Left renal pelvis (tissue), 4 donors: ENCODE results near the gene CSTB. TPM values are rescaled to one million over a fixed set of nuclear protein-coding genes. Genes with fewer than 3 reads are reported as not detected.
A peak's percentile ranks its signal among the peaks of the same experiment; 100 is the strongest.
"Not testable (repeated sequence)": the region's sequence is repeated elsewhere in the genome, so short reads cannot be mapped to it uniquely, and the experiment has no call there.

ENCODE experiments used
- DNase-seq, 4 donors: peaks; one replicate each; pipeline ENCODE4 v3.0.0-alpha.2; 2013; ENCODE audit warnings: low read depth in 4 of 4, low spot score in 3 of 4
- polyA plus RNA-seq, 4 donors: library from polyadenylated mRNA; unstranded; fragments of 120-200 nt; gene quantifications; one replicate each; pipeline ENCODE4 v1.2.1, GENCODE V29; 2013; ENCODE audit not compliant: insufficient read length in 4 of 4

Gene CSTB, protein sequence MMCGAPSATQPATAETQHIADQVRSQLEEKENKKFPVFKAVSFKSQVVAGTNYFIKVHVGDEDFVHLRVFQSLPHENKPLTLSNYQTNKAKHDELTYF
- polyA plus RNA-seq, result 10 to 100 TPM; 37.0 to 67.1 (median 44.8) TPM

DNA sequence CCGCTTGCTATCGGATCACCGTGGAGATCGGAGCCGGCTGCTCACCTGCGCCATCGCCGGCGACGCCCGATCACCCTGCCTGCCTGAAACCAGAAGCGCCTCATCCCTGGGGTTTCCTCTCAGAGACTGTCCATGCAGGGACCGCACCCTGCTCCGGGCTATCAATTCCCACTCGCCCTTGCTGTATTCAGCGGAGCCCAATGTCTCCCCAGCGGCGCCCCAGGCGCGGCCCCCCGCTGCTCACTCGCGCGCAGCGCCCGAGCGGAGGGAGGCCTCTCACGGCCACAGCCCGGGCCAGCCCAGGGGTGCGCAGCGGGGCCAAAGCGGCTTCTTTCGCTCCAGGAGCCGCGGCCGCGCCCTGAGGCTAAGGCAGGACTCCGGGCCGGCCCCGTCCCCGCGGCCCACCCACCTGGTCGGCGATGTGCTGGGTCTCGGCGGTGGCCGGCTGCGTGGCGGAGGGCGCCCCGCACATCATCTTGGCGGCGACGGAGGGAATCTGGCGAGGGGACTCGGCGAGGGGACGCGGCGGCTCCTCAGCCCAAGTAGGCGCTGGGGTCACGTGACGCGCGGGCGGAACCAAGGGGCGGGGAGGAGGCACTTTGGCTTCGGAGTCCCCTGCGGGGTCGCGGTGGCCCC, at the start of gene CSTB:
TSS of gene CSTB (minus strand) at position 514 of the 636 bp plus-strand sequence. CDS start at position 475, 39 bp downstream.
- peak in 2 of 4 donors; percentile 46 to 49 for DNase-seq

DNA sequence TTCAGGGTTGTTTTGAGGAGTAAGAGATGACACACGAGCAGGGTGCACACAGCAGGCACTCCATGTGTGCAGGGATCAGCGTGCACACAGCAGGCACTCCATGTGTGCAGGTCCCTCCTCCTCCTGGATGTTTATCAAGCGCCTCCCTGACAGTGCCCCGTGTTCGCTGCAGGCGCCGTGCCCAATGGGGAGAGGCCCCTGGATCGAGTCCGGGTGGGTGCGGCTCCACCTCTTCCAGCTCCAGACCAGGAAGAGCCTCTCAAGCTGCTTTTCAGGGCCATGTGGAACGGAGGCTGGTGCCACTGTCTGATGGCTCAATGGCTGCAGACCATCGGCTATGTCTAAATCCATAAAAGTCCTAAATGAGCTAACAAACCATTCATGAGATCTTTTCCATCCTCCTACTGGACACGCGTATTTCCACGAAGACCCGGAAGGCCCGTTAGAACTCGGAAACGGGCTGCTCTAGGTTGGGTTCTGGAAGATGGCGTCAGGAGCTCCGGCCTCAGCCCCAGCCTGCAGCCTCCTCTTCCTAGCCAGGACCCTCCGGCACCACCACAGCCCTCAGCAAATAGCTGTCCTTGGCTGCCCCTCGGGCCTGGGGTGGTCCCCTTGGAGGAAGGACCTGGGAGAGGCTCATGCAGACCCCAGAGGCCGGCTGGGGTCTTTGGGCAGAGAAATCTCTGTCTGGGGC, 49.3 kb upstream of the CSTB start:
- DNase-seq, result no peak

DNA sequence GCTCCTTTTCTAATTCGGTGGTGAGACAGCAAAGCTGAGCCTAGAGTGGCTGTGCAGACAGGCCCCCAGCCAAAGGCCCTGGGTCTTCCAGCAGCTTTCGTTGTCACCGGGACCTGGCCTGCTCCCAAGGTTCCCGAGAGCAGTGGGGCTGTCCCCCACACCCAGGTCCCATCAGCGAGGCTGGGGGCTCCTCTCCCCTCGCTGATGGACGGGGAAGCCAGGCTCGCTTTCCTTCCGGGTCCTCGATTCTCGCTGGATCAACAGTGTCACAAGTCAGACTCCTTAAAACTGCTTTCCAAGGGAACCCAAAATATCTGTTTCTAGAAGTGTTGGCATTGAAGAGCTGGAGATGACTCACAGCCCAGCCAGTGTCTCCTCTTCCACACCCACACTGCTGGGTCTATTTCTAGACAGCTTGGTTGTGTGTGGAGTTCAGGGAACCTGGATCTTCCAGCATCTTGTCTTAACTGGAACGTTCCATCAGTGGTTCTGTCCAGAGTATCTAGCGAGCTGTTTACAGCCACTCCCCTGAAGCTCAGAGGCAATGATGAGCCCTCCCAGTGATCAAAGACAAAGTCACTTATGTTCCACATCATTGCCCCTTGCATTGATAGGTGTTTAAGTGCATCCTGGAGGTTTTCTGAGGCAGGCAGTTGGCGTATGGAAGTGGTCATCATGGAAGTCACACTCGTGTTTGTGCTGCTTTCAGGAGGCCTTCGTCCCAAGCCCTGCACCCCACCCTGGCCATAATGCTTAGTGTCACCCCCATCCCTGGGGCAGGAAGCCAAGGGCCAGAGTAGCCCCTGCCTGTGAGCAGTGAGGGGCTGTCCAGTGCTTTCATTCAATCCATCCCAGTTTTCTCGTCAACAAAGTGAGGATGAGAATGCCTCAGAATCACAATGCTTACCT, 48.5 kb upstream of the CSTB start:
- DNase-seq, result no peak

DNA sequence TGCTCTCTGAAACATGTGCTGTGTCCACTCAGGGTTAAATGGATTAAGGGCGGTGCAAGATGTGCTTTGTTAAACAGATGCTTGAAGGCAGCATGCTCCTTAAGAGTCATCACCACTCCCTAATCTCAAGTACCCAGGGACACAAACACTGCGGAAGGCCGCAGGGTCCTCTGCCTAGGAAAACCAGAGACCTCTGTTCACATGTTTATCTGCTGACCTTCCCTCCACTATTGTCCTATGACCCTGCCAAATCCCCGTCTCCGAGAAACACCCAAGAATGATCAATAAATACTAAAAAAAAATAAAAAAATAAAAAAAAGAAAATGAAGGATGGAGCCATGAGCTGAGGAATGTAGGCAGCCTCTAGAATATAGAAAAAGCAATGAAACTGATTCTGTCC, 46.6 kb upstream of the CSTB start:
- DNase-seq, result not testable (repeated sequence)

DNA sequence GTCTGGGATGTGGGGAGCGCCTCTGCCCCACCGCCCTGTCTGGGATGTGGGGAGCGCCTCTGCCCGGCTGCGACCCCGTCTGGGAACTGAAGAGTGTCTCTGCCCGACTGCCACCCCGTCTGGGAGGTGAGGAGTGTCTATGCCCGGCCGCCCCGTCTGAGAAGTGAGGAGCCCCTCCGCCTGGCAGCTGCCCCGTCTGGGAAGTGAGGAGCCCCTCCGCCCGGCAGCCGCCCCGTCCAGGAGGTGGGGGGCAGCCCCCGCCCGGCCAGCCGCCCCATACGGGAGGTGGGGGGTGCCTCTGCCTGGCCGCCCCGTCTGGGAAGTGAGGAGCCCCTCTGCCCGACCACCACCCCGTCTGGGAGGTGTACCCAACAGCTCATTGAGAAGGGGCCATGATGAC, 46.1 kb upstream of the CSTB start:
- DNase-seq, result not testable (repeated sequence)

DNA sequence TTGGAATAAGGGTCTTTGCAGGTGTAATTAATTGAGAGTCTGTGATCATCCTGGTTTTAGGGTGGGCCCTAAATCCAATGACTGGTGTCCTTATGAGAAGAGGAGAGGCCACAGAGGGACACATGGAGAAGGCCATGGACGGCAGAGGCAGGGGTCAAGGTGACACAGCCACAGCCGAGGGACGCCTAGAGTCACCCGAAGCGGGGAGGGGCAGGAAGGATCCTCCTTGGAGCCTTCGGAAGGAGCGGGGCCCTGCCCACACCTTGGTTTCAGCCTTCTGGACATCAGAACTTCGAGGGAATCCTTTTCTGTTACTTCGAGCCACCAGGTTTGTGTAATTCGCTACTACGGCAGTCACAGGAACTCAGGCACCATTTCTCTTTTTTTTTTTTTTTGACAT, 44.4 kb upstream of the CSTB start:
- DNase-seq, result no peak

DNA sequence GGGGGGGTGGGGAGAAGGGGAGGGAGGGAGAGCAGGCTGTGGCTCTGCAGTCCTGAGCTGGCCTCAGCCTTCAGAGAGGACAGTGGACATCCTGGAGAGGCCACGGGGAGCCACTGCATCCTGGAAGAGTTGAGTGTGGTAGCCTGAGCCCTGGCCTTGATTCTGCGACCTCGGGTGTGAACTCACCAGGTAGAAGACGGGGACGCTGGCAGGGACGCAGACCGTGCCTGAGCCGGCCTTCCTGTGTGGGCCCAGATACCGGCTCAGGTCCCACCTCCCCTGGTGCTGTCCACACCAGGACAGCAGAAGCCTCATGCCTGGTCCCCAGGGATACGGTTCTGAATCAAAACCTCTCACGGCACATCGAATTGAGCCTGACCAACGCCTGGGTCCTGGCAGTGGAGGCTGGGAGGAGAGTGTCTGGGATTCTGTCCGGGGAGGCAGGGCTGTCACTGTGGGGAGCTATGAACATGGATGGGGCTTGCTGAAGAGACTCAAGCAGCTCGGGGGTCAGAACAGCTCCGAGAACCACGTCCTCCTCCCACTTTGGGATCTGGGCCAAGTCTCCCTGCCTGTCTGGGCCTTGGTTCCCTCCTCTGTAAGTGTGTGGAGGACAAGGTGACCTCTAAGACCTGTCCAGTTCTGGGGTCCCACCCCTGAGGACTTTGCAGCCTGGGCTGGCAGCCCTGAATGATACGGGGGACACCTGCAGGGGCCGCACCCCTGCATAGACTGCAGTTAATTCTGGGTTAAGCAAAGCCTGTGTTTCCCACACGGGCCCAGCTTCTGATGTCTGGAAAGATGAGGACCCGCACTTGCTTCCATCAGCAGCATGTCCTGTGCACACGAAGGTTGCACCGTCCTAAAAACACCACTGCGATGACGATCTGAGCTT, 43.6 kb upstream of the CSTB start:
- DNase-seq, result no peak

DNA sequence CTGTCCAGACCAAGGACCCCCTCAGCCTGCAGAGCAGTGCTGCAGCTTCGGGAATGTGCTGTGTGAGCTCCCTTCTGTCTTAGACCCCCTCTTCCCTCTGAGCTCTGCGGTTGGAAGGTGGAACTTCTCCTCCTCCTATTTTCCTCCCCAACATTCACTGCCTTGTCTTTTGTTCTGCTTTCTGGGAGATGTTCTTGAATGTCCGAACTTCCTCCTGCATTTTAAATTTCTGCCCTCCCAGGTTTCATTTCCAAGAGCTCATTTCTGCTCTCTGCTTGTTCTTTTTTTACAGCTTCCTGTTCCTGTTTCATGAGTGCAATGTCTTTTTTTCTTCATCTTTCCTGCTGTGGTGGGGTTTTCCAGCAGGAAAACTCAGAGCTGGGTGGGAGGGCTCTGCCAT, 42.6 kb upstream of the CSTB start:
- DNase-seq, result no peak

DNA sequence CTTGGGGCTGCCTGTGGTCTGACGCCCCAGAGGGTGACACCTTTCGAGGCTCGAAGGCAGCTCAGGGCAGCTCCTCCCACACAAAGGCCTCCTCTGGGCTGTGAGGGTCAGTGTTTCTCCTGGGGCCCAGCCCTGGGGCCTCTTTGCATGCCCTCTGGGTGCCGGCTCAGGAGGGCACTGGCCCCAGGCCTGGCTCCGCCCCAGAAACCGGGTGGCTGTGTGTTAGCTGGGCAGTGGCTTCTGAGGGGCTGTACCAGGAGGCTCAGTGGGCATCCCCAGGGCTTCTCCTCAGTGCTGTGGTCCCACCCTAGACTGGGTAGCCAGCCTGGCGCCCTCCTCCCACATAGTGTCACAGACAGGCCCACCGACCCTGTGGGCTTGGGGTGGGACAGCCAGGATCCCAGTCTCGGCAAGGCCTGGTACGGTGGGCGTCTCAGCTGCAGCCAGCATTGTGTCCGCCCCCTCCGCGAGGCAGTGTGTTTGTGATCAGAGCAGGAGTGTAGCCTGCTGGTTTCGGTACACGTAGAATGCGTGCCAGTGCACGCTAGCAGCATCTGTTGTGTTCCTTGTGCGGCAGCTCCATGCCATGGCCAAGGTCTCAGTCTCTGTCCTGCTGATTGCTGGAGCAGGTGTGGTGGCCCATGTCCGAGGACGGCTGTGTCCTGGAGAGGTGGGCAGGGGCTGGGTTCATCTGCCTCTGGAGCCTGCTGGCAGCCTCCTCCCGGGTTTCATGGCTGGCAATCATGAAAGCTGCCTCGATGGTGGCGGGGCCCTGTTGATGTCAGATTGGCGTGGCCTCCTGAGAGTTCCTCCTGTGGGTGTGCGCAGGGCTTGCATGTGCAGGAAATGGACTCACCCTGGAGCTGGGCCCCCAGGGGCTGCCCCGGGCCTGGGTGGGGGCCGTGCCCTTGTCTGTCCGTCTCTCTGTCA, 41.3 kb upstream of the CSTB start:
- no peak for DNase-seq

DNA sequence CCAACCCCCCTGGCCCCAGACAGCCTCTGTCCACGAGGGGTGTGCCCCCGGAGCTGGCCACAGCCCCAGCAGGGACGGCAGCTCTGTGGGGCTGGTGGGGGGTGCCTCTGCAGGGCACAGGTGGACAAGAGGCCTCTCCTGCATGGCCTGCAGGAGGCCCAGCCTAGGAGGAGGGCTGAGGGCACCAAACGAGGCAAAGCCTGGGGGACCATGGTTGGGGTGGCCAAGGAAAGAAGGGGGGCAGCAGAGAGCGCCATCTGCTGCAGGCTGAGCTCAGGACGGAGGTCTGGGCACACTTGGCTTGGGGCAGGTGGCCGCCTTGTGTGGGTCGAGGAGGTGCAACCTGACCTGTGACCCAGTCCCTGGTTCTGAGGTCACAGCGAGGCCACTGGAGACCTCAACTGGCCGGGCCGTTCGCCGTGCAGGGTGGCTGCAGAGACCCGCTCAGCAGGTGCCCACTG, 40.5 kb upstream of the CSTB start:
- DNase-seq, result no peak

DNA sequence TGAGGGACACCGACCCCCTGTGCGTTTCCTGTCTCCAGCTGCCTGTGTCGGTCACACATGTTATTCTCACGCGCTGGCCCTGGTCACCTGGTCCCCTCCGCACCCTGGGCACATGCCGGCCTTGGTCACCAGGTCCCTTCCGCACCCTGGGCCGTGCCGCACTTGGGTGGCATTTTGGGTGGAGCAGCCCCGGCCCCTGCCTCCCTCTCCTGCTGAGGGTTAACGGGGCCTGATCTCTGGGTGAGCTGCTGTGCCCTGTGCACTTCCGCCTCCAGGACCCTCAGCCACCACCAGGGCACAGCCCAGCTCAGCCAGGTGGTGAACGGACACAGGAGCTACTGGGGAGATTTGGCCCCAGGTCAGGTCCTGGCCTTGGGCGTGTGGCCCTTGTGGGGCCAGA, 39.9 kb upstream of the CSTB start:
- DNase-seq, result no peak

DNA sequence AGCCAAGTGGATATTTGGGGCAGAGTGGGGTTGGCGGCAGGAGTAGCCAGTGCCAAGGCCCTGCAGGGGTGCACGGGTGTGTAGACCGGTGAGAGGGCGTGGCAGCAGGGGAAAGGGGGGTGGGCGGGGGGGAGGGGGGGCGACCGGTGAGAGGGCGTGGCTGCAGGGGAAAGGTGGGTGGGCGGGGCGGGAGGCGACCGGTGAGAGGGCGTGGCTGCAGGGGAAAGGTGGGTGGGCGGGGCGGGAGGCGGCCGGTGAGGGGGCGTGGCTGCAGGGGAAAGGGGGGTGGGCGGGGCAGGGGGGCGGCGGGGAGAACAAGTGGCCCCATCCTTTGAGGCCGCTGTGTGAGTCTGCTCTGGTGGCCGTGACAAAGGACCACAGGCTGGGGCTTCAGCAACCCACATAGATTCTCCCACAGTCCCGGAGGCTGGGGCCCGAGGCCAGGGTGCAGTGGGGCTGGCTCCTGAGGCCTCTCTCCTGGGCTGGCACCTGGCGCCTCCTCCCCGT, 39.1 kb upstream of the CSTB start:
- DNase-seq, result no peak

DNA sequence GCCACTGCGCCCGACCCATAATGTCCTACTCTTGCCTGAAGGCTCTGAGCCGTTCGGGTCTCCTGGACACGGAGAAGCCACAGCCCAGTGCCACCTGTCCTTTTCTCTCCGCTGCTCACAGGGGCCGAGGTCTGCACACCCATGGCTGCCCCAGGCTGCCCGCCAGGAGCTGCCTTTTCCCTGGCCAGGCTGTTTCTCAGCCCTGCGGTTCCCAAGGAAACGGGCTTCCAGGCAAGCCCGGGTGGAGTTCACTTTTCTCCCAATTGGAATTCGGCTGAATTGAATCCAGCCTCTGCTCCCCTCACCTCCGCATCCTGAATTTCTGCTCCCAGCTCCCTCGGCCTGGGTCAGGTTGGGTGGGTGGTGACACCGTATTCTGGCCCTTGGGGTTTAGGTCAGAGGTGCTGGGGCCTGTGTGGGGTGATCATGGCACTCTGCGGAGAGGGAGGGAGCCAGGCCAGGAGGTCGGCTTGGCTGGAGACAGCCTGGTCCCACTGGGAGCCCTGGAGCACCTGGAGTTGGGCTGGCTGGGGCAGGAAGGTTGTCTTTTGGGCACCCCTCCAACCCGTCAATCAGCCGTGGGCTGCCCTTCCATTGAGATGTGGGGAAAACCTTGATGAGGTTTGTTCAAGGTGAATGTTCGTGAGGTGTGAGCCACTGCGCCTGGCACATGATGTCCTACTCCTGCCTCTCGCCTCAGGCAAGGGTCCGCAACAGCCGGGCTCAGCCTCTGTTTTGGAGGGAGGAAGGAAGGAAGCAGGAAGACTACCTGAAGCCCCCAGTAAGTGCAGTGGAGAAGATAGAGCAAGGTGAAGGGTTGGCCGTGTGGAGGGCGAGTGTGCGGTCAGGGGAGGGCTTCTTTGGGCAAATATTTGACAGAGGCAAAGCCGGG, 38.4 kb upstream of the CSTB start:
- DNase-seq, result no peak

DNA sequence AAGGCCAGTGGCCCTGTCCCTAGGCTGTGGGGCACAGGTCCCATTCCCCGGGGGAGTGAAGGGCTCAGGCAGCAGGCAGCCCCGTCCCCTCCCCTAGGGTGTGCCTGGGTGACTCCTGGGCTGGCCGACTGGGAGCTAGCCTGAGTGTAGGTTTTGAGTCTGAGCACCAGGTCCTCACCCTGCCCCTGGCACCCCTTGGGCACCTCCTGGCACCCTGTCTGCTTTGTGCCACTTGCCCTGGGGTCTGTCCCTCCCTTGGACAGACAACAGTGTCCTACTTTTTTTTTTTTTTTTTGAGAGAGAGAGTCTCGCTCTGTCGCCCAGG, 37.5 kb upstream of the CSTB start:
- no peak for DNase-seq

DNA sequence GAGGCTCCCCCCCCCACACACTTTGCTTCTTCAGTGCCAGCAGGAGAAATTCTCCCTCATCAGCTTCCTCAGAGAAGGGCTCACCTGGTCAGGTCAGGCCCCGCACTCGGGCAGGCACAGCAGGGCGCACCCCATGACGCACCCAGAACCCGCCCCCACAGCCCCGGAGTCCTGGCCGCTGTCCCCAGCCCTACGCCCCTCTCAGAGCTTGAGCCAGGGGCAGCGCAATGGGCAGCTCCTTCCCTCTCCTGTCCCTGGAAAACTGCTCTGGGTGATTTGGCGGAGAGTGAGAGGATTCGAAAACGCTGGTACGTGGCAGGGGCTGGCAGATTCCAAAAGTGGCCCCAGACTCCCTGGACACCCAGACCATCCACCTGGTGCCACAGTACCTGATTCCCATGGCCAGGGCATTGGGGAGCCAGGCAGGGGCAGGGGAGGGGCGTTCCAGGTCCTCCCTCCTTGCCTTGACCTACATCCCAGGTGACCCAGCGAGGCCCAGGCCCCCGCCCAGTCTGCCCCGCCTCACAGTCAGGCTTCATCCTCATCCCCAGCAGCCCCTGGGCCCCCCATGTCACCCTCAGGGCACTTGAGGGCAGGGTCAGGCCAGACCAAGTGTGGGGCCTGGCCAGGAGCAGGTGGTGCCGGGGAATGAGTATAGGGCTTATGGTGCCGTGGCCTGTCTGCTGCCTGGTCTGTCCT, 37.0 kb upstream of the CSTB start:
- DNase-seq, result no peak

DNA sequence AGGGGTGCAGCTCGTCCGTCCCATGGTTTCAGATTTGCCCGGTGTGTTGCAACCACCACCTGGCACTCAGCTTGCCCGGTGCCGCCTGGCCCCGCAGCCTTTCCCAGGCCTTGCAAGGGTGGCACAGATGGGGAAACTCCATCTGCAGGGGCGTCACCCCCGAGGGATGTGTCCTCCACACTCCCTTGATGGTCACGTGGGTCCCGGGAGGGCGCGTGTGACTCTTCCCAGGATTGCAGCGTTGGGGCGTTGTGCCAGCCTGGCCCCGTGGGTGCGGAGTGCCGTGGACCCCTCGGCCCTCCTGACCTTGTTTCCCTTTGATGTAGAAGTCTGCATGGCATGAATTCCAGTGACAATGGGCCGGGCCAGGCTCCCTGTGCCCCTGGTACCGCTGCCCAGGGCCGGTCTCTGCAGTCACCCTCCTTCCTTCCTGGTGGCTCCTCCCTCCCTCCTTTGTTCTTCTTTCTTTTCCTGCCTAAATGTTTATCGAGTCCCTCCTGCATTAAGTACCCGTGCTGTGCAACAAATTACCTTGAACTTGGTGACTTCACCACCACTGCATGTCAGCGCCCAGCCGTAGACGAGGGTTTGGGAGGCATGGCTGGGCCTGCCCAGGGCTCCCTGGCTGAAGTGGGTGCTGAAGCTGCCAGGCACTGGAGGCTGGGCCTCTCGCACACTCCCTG, 36.2 kb upstream of the CSTB start:
- no peak for DNase-seq
